GM12878 (cell line): ENCODE measurements around the gene ZBTB38. TPM values are rescaled to one million over a fixed set of nuclear protein-coding genes. Genes with fewer than 3 reads are reported as not detected.

Experiments used
- ATAC-seq: fragments of 200-7000 bp; cut with Tn5 transposase; 3 replicates; pipeline ENCODE4 v1.9.1; 2020; ENCODE audit warnings: mild to moderate bottlenecking, moderate library complexity
- BruUV-seq: library from RNA; stranded (reverse); fragments of 400-500 nt; replicated peaks from 2 replicates; lab custom pipeline; 2021; lab: Mats Ljungman, UMichigan
- CTCF ChIA-PET: fragments of 300-600 bp; sonication (Branson Sonifier 250); formaldehyde crosslinking; extraction: SDS; loops from one replicate; lab custom pipeline; 2021; ENCODE audit warnings: inconsistent platforms; lab: Yijun Ruan, JAX
- POLR2A ChIA-PET: fragments of 350-600 bp; formaldehyde crosslinking; extraction: SDS; loops from one replicate; lab custom pipeline; 2021; ENCODE audit warnings: inconsistent platforms; lab: Charles Lee
- RAD21 ChIA-PET: fragments of 300-600 bp; sonication (Branson Sonifier 250); formaldehyde crosslinking; loops from one replicate; lab custom pipeline; 2023; ENCODE audit warnings: antibody characterized with exemption; ENCODE audit not compliant: unreplicated experiment; lab: Charles Lee
- SMC1A ChIA-PET: fragments of 300-600 bp; sonication (Branson Sonifier 250); formaldehyde crosslinking; loops from one replicate; lab custom pipeline; 2023; ENCODE audit not compliant: unreplicated experiment, uncharacterized antibody; lab: Charles Lee
- DNase-seq: peaks from one replicate; pipeline ENCODE4 v3.0.0-alpha.2; 2011; ENCODE audit warnings: low read depth, low spot score
- FAIRE-seq: peaks from 3 replicates; lab custom pipeline; 2011; peaks lifted over from hg19 to GRCh38; lab: Jason Lieb, UNC
- H2AFZ ChIP-seq: 2 replicates; pipeline ENCODE4 v1.6.0; 2011; ENCODE audit warnings: low read depth, low read length, control low read depth; ENCODE audit not compliant: control insufficient read depth
- H3K27ac ChIP-seq: 2 replicates; pipeline ENCODE4 v1.5.1; 2011; ENCODE audit warnings: control low read depth; ENCODE audit not compliant: control insufficient read depth, insufficient read depth
- H3K27me3 ChIP-seq, 2 experiments: replicated peaks in 1 of 2; 2 replicates each; pipeline versions ENCODE4 v1.6.0 to v1.6.1; 2011; ENCODE audit warnings: low read length in 1 of 2; ENCODE audit not compliant: control insufficient read depth in 2 of 2, insufficient read depth in 2 of 2
- H3K36me3 ChIP-seq, 2 experiments: 2 replicates each; pipeline ENCODE4 v1.5.1; 2011; ENCODE audit warnings: low read length in 1 of 2; ENCODE audit not compliant: control insufficient read depth in 2 of 2, insufficient read depth in 2 of 2
- H3K4me1 ChIP-seq: 2 replicates; pipeline ENCODE4 v1.6.1; 2011; ENCODE audit warnings: mild to moderate bottlenecking, low read length, moderate library complexity, mixed read lengths; ENCODE audit not compliant: control insufficient read depth, insufficient read depth
- H3K4me2 ChIP-seq: 2 replicates; pipeline ENCODE4 v1.6.0; 2011; ENCODE audit warnings: control low read depth; ENCODE audit not compliant: control insufficient read depth, insufficient read depth
- H3K4me3 ChIP-seq: fragments of 200-600 bp; sonication (generic); 2 replicates; pipeline ENCODE4 v1.5.1; 2016
- H3K79me2 ChIP-seq: 2 replicates; pipeline ENCODE4 v1.6.0; 2011; ENCODE audit warnings: low read length; ENCODE audit not compliant: control insufficient read depth, insufficient read depth
- H3K9ac ChIP-seq: 2 replicates; pipeline ENCODE4 v1.8.0; 2011; ENCODE audit warnings: low read length, control low read depth, mixed read lengths; ENCODE audit not compliant: control insufficient read depth, insufficient read depth
- H3K9me3 ChIP-seq: replicated peaks from 3 replicates; pipeline ENCODE4 v1.5.1; 2011; ENCODE audit warnings: mild to moderate bottlenecking, low read length; ENCODE audit not compliant: control insufficient read depth, insufficient read depth
- H4K20me1 ChIP-seq: 2 replicates; pipeline ENCODE4 v1.6.0; 2011; ENCODE audit not compliant: control insufficient read depth, insufficient read depth
- ASH2L ChIP-seq: fragments of 300-600, 200-600 bp; sonication (generic); IDR thresholded peaks from 2 replicates; pipeline ENCODE4 v1.6.1; 2017; ENCODE audit warnings: low read depth, mild to moderate bottlenecking, borderline replicate concordance
- ATF2 ChIP-seq: IDR thresholded peaks from 2 replicates; pipeline ENCODE4 v1.6.1; 2012; ENCODE audit warnings: low read length, inconsistent platforms
- ATF3 ChIP-seq: IDR thresholded peaks from 2 replicates; pipeline ENCODE4 v1.6.1; 2011; ENCODE audit warnings: low read depth, mild to moderate bottlenecking, low read length, moderate library complexity, borderline replicate concordance; ENCODE audit errors: extremely low read depth
- BMI1 ChIP-seq: fragments of 450-650 bp; IDR thresholded peaks from 2 replicates; pipeline ENCODE4 v1.6.1; 2016; ENCODE audit warnings: mild to moderate bottlenecking, moderate library complexity, borderline replicate concordance
- EGR1 ChIP-seq, 2 experiments: IDR thresholded peaks; 1 replicate in 1 of 2; 2 replicates in 1 of 2; pipeline ENCODE4 v1.6.1; 2011 to 2012; ENCODE audit warnings: low read depth in 2 of 2, low read length in 2 of 2, borderline replicate concordance in 1 of 2, mild to moderate bottlenecking in 1 of 2, moderate library complexity in 1 of 2
- IKZF1 ChIP-seq: fragments of 450-650 bp; conservative IDR thresholded peaks from 2 replicates; pipeline ENCODE4 v1.6.1; 2017; ENCODE audit warnings: antibody characterized with exemption, mild to moderate bottlenecking
- POLR2AphosphoS5 ChIP-seq: IDR thresholded peaks from 2 replicates; pipeline ENCODE4 v1.6.1; 2011; ENCODE audit warnings: mild to moderate bottlenecking, low read length, inconsistent platforms
- SMAD1 ChIP-seq: fragments of 450-650 bp; IDR thresholded peaks from 2 replicates; pipeline ENCODE4 v1.6.1; 2018; ENCODE audit warnings: mild to moderate bottlenecking, low read depth; ENCODE audit not compliant: partially characterized antibody
- SMARCA5 ChIP-seq: fragments of 450-650 bp; IDR thresholded peaks from 2 replicates; pipeline ENCODE4 v1.6.1; 2017; ENCODE audit warnings: mild to moderate bottlenecking
- SMC3 ChIP-seq: IDR thresholded peaks from 2 replicates; pipeline ENCODE4 v1.6.1; 2011; ENCODE audit warnings: low read length, improper control_type of control experiment, borderline replicate concordance
- SPI1 ChIP-seq: IDR thresholded peaks from 2 replicates; pipeline ENCODE4 v1.6.1; 2011; ENCODE audit warnings: low read depth, mild to moderate bottlenecking, low read length, moderate library complexity, borderline replicate concordance; ENCODE audit not compliant: insufficient read depth
- SRF ChIP-seq, 2 experiments: IDR thresholded peaks; 2 replicates each; pipeline ENCODE4 v1.6.1; 2011; ENCODE audit warnings: low read depth in 2 of 2, low read length in 2 of 2, mild to moderate bottlenecking in 1 of 2, moderate library complexity in 1 of 2
- SUPT20H ChIP-seq: IDR thresholded peaks from 2 replicates; pipeline ENCODE4 v1.6.1; 2011; ENCODE audit warnings: low read depth, mild to moderate bottlenecking, low read length, moderate library complexity, borderline replicate concordance; ENCODE audit not compliant: control insufficient read depth
- TCF12 ChIP-seq: IDR thresholded peaks from 2 replicates; pipeline ENCODE4 v1.6.1; 2011; ENCODE audit warnings: low read depth, mild to moderate bottlenecking, low read length
- WRNIP1 ChIP-seq: IDR thresholded peaks from 2 replicates; pipeline ENCODE4 v1.6.1; 2011; ENCODE audit warnings: low read depth, low read length, improper control_type of control experiment, borderline replicate concordance
- ZNF207 ChIP-seq: fragments of 450-650 bp; IDR thresholded peaks from 2 replicates; pipeline ENCODE4 v1.6.1; 2014; ENCODE audit warnings: antibody characterized with exemption, mild to moderate bottlenecking, borderline replicate concordance
- WGBS: methylation state at CpG from one replicate; pipeline ENCODE4 v1.1.6; 2016; ENCODE audit warnings: low lambda C conversion rate; ENCODE audit not compliant: insufficient replicate concordance, insufficient coverage; ENCODE audit errors: missing lambda C conversion rate; 5-methylcytosine and 5-hydroxymethylcytosine counted together
- in situ Hi-C: fragments of 300-500 bp; cut with MboI; formaldehyde crosslinking; loops from 9 replicates; pipeline ENCODE4 v1.14.3; 2018; ENCODE audit warnings: mixed read lengths
- intact Hi-C: fragments of 100-400 bp; cut with micrococcal nuclease; formaldehyde crosslinking; loops from one replicate; pipeline ENCODE4 v1.14.2; 2022; ENCODE audit not compliant: unreplicated experiment
- polyA plus RNA-seq, 11 experiments: library from polyadenylated mRNA; depleted of rRNA in 4 of 11; unstranded in 6 of 11; stranded (reverse) in 5 of 11; fragments of >200 nt; fragmentation: Nextera tagmentation in 4 of 11; fragmentation: Illumina TruSeq in 1 of 11; extraction: Ambion mirVana in 4 of 11; extraction: Trizol in 1 of 11; gene quantifications; 1 replicate in 1 of 11; 2 replicates in 10 of 11; pipeline versions ENCODE4 v1.2.1 to v1.2.3, GENCODE V29; 2011 to 2016; ENCODE audit warnings: inconsistent platforms in 2 of 11, missing spikeins in 2 of 11, low read depth in 1 of 11
- total RNA-seq, 4 experiments: library from RNA; depleted of rRNA in 3 of 4; stranded (reverse); fragments of >200 nt in 3 of 4; fragmentation: Illumina TruSeq in 1 of 4; extraction: Trizol in 1 of 4; gene quantifications; 2 replicates each; pipeline versions ENCODE4 v1.2.1 to v1.2.3, GENCODE V29; 2013 to 2021

Gene ZBTB38
- total and polyA plus RNA-seq, 10 of the 15 experiments (the other 5 are each of a cell fraction or from before 2014, with no cell fraction given) = 34.2 to 115 (median 88.6) TPM

GRCh38 chr3:141405591-141405990, 37.3 kb downstream of the ZBTB38 start:
- TF ChIP-seq TCF12 (no peak), EGR1 (IDR thresholded peaks at IDR 0.05; ENCODE audit: borderline replicate concordance in 1 of 2, low read depth in 2 of 2, low read length in 2 of 2) (no peak), SPI1 (no peak), SRF (IDR thresholded peaks at IDR 0.05; ENCODE audit: low read depth in 2 of 2, low read length in 2 of 2) (no peak), ATF3 (no peak), ATF2 (no peak), SMARCA5 (no peak), SMC3 (no peak), IKZF1 (no peak), POLR2AphosphoS5 (no peak), ZNF207 (no peak), WRNIP1 (no peak), SMAD1 (no peak), SUPT20H (no peak), BMI1 (no peak), ASH2L (no peak)

More at GRCh38 chr3:141405591-141405990, 37.3 kb downstream of the ZBTB38 start:
- H3K9ac ChIP-seq = no peak overlapping the region
- SMC1A ChIA-PET = interaction anchor here (0.9 to 18.5 kb wide), 13 partner anchors 8 to 94 kb away, joined by 3 to 573 read pairs (median 7); partner anchors contain the start of gene ZBTB38
- in situ Hi-C loops = no loop called here
- H2AFZ ChIP-seq = no peak overlapping the region
- H3K4me2 ChIP-seq = peak overlapping the region; percentile 76
- peaks cover 1 to 34% of the 10 kb centered on the region in 2 experiments; a peak in 3 of 4 replicates for H3K36me3 ChIP-seq
- CTCF ChIA-PET = interaction anchor here (0.6 to 11.4 kb wide), 12 partner anchors 15 to 94 kb away, joined by 3 to 107 read pairs (median 4); no protein-coding TSS in a partner anchor
- no peak for DNase-seq
- H3K27ac ChIP-seq = peak overlapping the region; percentile 33; the same call in 1 of the 2 replicates
- no peaks in the 10 kb centered on the region for H4K20me1 ChIP-seq
- no peaks in the 10 kb centered on the region for H3K9me3 ChIP-seq
- RAD21 ChIA-PET = interaction anchor here (1.2 to 14.3 kb wide), 5 partner anchors 20 to 60 kb away, joined by 3 to 387 read pairs (median 31); no protein-coding TSS in a partner anchor
- H3K4me1 ChIP-seq = peaks cover 46% of the 10 kb centered on the region
- H3K4me3 ChIP-seq = peak overlapping the region; percentile 41; the same call in 1 of the 2 replicates
- TSS peak; percentile 30 for BruUV-seq
- FAIRE-seq = no peak
- intact Hi-C loops = no loop called here
- WGBS = 46% methylated on average over 4 of the region's 4 CpGs
- no peaks in the 10 kb centered on the region for H3K27me3 ChIP-seq
- no peak for ATAC-seq
- peaks cover 89% of the 10 kb centered on the region for H3K79me2 ChIP-seq
- POLR2A ChIA-PET = interaction anchor here (0.7 to 14.2 kb wide), 7 partner anchors 8 to 68 kb away, joined by 3 to 453 read pairs (median 4); no protein-coding TSS in a partner anchor
